Activated T-cell treated with anti-CD3 and anti-CD28 coated beads, Interleukin-2, amount 50 U/mL, for 72 hours (primary cell): ENCODE measurements around the gene IVD. TPM values are rescaled to one million over a fixed set of nuclear protein-coding genes. Genes with fewer than 3 reads are reported as not detected.
A peak's percentile ranks its signal among the peaks of the same experiment; 100 is the strongest.
"Not testable (repeated sequence)": the region's sequence is repeated elsewhere in the genome, so short reads cannot be mapped to it uniquely, and the experiment has no call there.

ENCODE experiments used
- ATAC-seq, 2 donors: fragments of 150-1000 bp; cut with Tn5 transposase; replicated peaks in 1 of 2; 2 replicates each; pipeline ENCODE4 v1.10.0; 2021; ENCODE audit warnings: moderate library complexity in 2 of 2, mild to moderate bottlenecking in 1 of 2
- DNase-seq, 2 donors: peaks; one replicate each; pipeline ENCODE4 v3.0.0; 2021 to 2022; ENCODE audit warnings: mixed read lengths in 1 of 2
- H3K27ac Mint-ChIP-seq: one replicate; pipeline ENCODE4 v1.8.0; 2022; ENCODE audit warnings: mild to moderate bottlenecking, moderate library complexity, mixed read lengths
- H3K27me3 Mint-ChIP-seq: one replicate; pipeline ENCODE4 v1.8.0; 2022; ENCODE audit warnings: low read depth, mixed read lengths
- H3K36me3 Mint-ChIP-seq, 2 donors: one replicate each; pipeline ENCODE4 v1.8.0; 2022; ENCODE audit warnings: mixed read lengths in 2 of 2, mild to moderate bottlenecking in 1 of 2; ENCODE audit not compliant: insufficient read depth in 2 of 2
- H3K4me1 Mint-ChIP-seq: one replicate; pipeline ENCODE4 v1.8.0; 2022; ENCODE audit warnings: low read depth, mixed read lengths
- H3K4me3 Mint-ChIP-seq, 2 donors: one replicate each; pipeline ENCODE4 v1.8.0; 2022; ENCODE audit warnings: mild to moderate bottlenecking in 2 of 2, mixed read lengths in 2 of 2, moderate library complexity in 2 of 2
- H3K9me3 Mint-ChIP-seq, 2 donors: one replicate each; pipeline ENCODE4 v1.8.0; 2022; ENCODE audit warnings: mixed read lengths in 2 of 2
- total RNA-seq, 2 donors: library from RNA; stranded (reverse); gene quantifications; one replicate each; pipeline ENCODE4 v1.2.3, GENCODE V29; 2022

Gene IVD
- total RNA-seq, 2 donors from 2014 or later = 61.2 to 75.5 TPM

DNA sequence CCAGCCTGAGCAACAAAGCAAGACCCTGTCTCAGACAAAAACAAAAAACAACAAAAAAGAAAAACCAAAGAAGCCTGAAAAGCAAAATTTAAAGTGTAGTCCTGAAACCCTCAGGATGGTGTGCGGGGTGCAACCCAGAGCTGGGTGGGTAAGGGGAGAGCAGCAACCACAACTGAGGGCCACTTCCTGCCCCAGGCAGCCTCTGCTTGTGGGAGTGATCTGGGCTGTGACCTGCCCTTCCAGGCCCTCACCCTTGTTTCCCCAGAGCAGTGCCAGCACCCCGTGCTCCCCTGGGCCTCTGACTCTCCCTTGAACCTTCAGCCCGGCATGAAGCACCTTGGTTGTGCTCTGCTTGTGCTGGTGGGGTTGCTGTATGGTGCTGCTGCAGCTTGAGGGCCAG lies 48.3 kb downstream of the IVD start:
- peak in 1 of 2 donors; percentile 51 for DNase-seq
- H3K9me3 Mint-ChIP-seq, H3K36me3 Mint-ChIP-seq, H3K27me3 Mint-ChIP-seq: not testable (repeated sequence)
- Mint-ChIP-seq H3K4me3 (peak overlapping the region; percentile 41 to 72), H3K4me1 (peaks cover 82% of the 10 kb centered on the region), H3K27ac (peak overlapping the region; percentile 83)
- peak; percentile 69 for ATAC-seq

DNA sequence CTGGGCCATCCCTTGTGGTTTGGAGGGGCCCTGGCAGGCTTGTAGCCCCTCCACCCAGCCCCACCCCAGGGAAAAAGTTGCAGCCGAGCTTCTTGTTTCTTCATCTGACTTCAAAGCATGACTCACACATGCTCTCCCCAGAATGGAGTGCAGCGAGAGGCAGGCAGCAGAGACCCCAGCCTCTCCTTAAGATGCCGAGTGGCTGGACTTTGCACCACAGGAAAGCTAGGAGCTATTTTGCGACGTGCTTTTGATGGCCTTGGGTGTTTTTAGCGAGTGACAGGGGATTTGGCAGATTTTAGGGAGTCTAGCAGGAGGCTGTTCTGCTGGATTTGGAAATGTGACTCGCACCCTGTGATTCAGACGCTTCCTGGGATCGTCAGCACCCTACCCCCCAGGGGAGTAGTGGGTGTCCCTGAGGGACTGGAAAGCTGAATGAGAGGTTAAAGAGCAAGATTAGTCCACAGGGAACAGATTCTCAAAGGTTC lies 49.4 kb downstream of the IVD start:
- H3K4me3 Mint-ChIP-seq = peak overlapping the region; percentile 44 to 72
- no peaks in the 10 kb centered on the region for H3K36me3 Mint-ChIP-seq
- H3K27ac Mint-ChIP-seq = peak overlapping the region; percentile 20
- peak; percentile 20 to 52 for ATAC-seq
- H3K27me3 Mint-ChIP-seq = no peaks in the 10 kb centered on the region
- H3K9me3 Mint-ChIP-seq = no peaks in the 10 kb centered on the region
- peaks cover 72% of the 10 kb centered on the region for H3K4me1 Mint-ChIP-seq
- DNase-seq = peak in 1 of 2 donors; percentile 43

DNA sequence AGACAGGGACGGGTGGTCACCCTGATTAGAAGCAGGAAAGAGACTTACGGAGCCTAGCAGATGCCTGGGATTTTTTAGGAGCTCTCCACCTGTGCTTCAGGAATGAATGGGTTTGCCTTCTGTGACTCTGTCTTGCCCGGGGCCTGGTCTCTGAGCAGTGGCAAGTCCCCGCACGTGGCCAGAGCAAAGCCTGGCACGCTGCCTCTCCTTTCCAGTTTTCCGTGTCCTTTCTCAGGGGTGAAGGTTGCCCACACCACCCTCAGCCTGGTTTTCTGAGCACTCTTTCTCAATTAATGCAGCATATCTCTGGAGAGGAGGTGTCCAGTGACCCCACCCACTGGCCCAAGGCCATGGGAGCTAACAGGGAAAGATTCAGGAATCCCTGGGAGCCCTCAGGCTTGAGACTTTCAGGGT lies 50.7 kb downstream of the IVD start:
- ATAC-seq (no peak), DNase-seq (no peak)
- Mint-ChIP-seq H3K4me1 (peaks cover 60% of the 10 kb centered on the region), H3K27ac (no peak overlapping the region), H3K9me3 (no peaks in the 10 kb centered on the region), H3K4me3 (no peak overlapping the region), H3K36me3 (no peaks in the 10 kb centered on the region), H3K27me3 (no peaks in the 10 kb centered on the region)

DNA sequence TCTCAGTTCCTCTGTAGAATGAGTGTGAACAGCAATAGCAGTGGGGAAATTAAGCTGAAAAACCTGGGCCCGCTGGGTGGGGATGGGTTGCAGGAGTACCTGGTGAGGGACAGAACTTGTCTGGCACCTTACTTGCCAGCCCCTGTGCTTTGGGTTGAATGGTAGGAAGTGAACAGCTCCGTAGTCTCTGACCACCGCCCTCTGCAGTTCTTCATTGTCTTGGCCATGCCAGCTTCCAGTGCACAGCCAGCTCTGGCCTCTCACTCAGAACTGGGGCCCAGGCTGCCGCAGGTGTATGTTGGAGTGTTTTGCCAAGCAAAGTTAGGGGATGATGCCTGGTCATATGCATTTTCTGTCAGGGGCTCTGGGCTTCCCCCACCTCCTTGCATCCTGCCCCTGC lies 51.1 kb downstream of the IVD start:
- no peak overlapping the region for H3K27ac Mint-ChIP-seq
- peaks cover 56% of the 10 kb centered on the region for H3K4me1 Mint-ChIP-seq
- no peak for DNase-seq
- no peaks in the 10 kb centered on the region for H3K36me3 Mint-ChIP-seq
- ATAC-seq = no peak
- H3K27me3 Mint-ChIP-seq = no peaks in the 10 kb centered on the region
- H3K4me3 Mint-ChIP-seq = no peak overlapping the region
- H3K9me3 Mint-ChIP-seq = no peaks in the 10 kb centered on the region

DNA sequence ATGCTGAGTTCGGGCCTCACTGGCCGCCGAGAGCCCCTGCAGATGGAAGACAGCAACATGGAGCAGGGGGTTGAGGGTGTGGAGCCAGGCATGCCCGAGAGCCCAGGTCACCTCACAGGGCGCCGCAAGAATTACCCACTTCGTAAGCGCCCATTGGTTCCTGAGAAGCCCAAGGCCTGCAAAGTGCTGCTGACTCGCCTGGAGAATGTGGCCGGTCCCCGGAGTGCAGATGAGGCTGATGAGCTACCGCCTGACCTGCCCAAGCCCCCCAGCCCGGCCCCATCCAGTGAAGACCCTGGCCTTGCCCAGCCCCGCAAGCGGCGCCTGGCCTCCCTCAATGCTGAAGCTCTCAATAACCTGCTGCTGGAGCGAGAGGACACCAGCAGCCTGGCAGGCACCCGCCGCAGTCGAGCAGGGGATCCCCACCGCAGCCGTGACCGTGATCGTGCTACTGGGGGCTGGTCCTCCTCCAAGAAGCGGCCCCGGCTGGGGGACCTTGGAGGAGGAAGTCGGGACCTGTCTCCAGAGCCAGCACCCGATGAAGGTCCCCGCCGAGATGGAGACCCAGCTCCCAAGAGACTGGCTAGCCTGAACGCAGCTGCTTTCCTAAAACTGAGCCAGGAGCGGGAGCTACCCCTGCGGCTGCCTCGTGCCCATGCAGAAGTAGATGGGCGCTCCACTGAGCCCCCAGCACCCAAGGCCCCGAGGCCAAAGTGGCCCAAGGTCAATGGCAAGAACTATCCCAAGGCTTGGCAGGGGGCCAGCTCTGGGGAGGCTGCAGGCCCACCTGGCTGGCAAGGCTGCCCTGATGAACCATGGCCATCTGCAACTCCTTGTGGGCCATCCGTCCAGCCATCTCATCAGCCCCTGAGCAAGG lies 53.1 kb downstream of the IVD start:
- H3K27ac Mint-ChIP-seq = no peak overlapping the region
- ATAC-seq = no peak

DNA sequence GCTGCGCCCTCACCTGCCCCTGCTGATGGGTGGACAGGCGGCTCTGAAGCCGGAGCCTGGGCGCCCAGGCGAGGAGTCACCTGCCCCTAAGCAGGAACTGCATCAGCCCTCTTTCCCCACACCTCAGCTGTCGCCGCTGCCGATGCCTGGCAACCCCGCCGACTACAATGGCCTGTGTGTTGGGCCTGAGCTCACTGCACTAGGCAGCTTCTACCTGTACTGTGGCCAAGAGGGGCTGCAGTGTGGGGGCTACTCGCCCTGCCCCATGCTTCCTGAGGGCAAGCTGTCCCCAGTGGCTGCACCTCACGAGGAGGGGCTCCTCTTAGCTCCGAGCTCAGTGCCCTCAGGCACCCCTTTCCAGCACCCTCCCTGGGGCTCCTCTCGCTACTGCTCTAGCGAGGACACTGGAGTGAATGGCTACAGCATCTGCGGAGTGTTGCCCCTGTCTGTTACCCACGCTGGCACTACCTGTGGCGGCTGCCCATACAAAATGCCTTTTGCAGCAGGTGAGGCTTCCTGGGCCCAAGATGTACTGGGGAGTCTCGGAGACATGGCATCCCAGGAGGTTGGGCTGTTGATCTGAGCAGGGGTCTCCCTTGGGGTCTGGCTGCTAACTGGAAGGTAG lies 53.9 kb downstream of the IVD start:
- no peak overlapping the region for H3K27ac Mint-ChIP-seq
- peaks cover 29% of the 10 kb centered on the region for H3K4me1 Mint-ChIP-seq
- no peak for DNase-seq
- no peaks in the 10 kb centered on the region for H3K27me3 Mint-ChIP-seq
- no peak for ATAC-seq
- no peaks in the 10 kb centered on the region for H3K9me3 Mint-ChIP-seq
- no peaks in the 10 kb centered on the region for H3K36me3 Mint-ChIP-seq
- no peak overlapping the region for H3K4me3 Mint-ChIP-seq

More for the DNA sequence above, 53.1 kb downstream of the IVD start:
- Mint-ChIP-seq H3K36me3 (no peaks in the 10 kb centered on the region), H3K4me1 (peaks cover 36% of the 10 kb centered on the region), H3K4me3 (no peak overlapping the region), H3K9me3 (no peaks in the 10 kb centered on the region), H3K27me3 (no peaks in the 10 kb centered on the region)
- DNase-seq = no peak

DNA sequence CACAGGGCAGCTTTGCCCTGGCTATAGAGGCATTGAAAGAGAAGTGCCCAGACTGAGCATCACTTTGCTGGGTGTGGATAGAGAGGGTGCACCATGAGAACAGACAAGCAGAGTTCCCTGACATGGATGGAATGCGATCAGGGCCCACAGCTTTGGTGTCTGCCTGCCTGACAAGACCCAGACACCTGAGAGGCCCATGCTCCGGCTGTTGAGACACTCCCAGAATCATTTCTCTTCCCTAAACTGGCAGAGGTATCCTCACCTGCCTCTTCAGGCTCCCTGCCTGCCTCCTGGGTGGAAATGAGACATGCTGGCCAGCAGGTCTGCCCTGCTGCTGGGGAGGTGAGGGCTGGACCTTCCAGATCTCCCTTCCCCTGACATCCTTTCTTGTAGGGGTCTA lies 54.8 kb downstream of the IVD start:
- Mint-ChIP-seq H3K27ac (no peak overlapping the region), H3K4me3 (no peak overlapping the region), H3K4me1 (peaks cover 28% of the 10 kb centered on the region), H3K9me3 (no peaks in the 10 kb centered on the region), H3K27me3 (no peaks in the 10 kb centered on the region), H3K36me3 (no peaks in the 10 kb centered on the region)
- DNase-seq = no peak
- no peak for ATAC-seq

DNA sequence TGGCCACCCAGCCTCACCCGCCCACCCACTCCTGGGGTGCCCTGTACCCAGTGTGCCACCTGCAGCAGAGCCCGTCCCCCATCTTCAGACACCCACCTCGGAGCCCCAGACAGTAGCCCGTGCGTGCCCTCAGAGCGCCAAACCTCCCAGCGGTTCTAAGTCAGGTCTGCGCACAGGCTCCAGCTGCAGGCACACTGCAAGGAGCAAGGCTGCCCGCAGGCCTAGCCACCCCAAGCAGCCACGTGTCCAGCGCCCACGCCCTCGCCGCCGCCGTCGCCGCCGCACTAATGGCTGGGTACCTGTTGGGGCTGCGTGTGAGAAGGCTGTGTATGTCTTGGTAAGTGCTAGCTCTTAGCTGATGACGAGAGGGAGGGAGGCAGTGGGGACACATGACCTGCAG lies 56.4 kb downstream of the IVD start:
- ATAC-seq (no peak), DNase-seq (no peak)
- H3K4me1 Mint-ChIP-seq = peaks cover 19% of the 10 kb centered on the region
- H3K27ac Mint-ChIP-seq = no peak overlapping the region
- H3K4me3 Mint-ChIP-seq = no peak overlapping the region
- no peaks in the 10 kb centered on the region for H3K36me3 Mint-ChIP-seq
- no peaks in the 10 kb centered on the region for H3K27me3 Mint-ChIP-seq
- H3K9me3 Mint-ChIP-seq = no peaks in the 10 kb centered on the region

DNA sequence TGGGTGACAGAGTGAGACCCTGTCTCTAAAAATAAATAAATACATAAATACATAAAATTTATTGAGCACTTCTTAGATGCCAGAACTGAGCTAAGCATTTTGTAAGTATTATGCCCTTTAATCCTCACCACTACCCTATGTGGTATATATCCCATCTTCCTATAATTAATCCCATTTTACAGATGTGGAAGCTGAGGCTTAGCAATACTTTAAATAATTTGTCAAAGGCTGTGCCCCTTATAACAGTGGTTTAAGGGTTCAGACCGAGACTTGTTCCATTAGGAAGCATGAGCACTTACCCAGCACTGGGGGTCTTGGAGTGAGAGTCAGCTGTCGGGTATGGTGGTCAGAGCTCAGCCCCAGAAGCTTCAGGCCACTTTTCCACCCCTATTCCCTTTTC lies 57.7 kb downstream of the IVD start:
- Mint-ChIP-seq H3K27me3 (no peaks in the 10 kb centered on the region), H3K4me3 (no peak overlapping the region), H3K9me3 (no peaks in the 10 kb centered on the region), H3K27ac (no peak overlapping the region), H3K36me3 (no peaks in the 10 kb centered on the region), H3K4me1 (peaks cover 27% of the 10 kb centered on the region)
- DNase-seq (no peak), ATAC-seq (no peak)

DNA sequence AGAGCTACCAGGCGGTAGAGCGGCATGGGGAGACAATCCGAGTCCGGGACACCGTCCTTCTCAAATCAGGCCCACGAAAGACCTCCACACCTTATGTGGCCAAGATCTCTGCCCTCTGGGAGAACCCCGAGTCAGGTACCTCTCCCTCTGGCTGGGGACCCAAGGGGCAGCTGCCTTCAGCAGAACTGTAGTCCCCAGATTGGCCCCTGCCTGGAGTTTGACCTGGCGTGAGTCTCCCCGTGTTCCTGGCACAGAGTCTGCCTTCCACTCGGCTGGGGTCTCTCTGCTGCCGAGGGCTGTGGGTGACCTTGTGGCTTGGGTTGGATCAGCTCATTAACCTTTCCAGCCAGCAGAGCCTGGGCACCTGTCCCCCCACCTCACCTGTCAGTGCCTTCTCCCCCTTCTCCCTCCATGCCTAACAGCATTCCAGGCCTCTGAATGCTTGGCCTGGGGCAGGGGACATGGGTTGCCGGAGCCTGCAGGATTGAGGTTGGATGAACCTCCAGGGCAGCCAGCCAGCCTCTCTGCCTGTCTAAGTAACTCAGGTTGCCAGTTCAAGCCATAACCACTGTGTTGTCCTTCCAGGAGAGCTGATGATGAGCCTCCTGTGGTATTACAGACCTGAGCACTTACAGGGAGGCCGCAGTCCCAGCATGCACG lies 58.4 kb downstream of the IVD start:
- no peaks in the 10 kb centered on the region for H3K36me3 Mint-ChIP-seq
- no peaks in the 10 kb centered on the region for H3K27me3 Mint-ChIP-seq
- no peaks in the 10 kb centered on the region for H3K9me3 Mint-ChIP-seq
- H3K27ac Mint-ChIP-seq = no peak overlapping the region
- peaks cover 27% of the 10 kb centered on the region for H3K4me1 Mint-ChIP-seq
- no peak overlapping the region for H3K4me3 Mint-ChIP-seq
- no peak for DNase-seq
- ATAC-seq = no peak

DNA sequence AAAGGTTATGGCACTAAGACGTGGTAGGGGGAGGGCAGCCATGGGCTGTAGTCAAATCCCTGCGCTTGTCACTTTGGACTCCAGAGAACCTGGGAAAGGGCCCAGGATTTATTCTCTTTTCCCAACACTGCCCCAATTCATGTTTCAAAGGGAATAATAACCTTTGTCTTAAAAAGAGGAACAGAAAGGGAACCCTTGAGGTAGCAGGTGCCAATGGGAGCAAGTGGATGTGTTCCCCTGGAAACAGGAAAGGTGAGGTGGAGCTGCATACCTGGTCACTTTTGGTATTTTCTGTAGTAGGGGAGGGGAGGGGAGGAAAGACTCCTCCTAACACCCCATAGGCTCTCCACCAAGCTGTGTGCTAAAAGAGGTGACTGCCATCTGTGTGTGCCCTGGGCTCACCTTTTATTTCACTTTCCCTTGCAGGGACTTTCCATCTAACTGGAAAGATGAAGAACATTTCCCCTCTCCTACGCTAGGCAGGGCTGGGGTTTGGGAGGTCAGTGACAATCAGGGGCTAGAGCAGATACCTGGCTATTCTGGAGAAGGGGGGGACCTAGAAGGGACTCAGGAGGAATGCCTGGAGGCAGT lies 59.1 kb downstream of the IVD start:
- Mint-ChIP-seq H3K27me3 (no peaks in the 10 kb centered on the region), H3K9me3 (no peaks in the 10 kb centered on the region), H3K36me3 (no peaks in the 10 kb centered on the region), H3K4me1 (peaks cover 27% of the 10 kb centered on the region), H3K27ac (no peak overlapping the region), H3K4me3 (no peak overlapping the region)
- ATAC-seq (no peak), DNase-seq (no peak)

DNA sequence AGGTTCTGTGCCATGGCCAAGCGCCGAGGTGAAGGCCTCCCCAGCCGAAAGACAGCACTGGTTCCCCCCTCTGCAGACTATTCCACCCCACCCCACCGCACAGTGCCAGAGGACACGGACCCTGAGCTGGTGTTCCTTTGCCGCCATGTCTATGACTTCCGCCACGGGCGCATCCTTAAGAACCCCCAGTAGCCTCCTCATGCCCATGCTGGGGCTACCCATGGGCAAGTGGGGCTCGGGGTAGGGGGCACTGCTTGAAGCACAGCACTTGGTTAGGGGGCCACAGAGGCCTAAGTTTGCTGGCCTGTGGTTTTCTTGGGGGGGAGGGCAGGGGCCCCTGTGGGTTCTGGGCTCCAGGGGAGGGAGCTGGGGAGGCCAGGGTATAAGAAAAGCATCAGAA lies 60.3 kb downstream of the IVD start:
- DNase-seq (no peak), ATAC-seq (no peak)
- H3K4me3 Mint-ChIP-seq = no peak overlapping the region
- H3K27ac Mint-ChIP-seq = no peak overlapping the region
- no peaks in the 10 kb centered on the region for H3K27me3 Mint-ChIP-seq
- no peaks in the 10 kb centered on the region for H3K9me3 Mint-ChIP-seq
- H3K36me3 Mint-ChIP-seq = no peaks in the 10 kb centered on the region
- peaks cover 27% of the 10 kb centered on the region for H3K4me1 Mint-ChIP-seq
